NT2/D1 (cell line): ENCODE results near the gene WNT9B.

Experiments used
- DNase-seq: peaks from one replicate; pipeline ENCODE4 v3.0.0-alpha.2; 2011; ENCODE audit warnings: low read depth, low spot score
- H3K27me3 ChIP-seq: 2 replicates; pipeline ENCODE4 v1.6.0; 2011; ENCODE audit warnings: mild to moderate bottlenecking; ENCODE audit not compliant: insufficient read length, insufficient read depth
- H3K36me3 ChIP-seq: 2 replicates; pipeline ENCODE4 v1.6.1; 2011; ENCODE audit warnings: mild to moderate bottlenecking, low read length, mixed read lengths; ENCODE audit not compliant: insufficient read depth, insufficient read length
- H3K4me1 ChIP-seq: 2 replicates; pipeline ENCODE4 v1.5.1; 2011; ENCODE audit not compliant: insufficient read depth, insufficient read length
- H3K4me3 ChIP-seq: 2 replicates; pipeline ENCODE4 v1.5.1; 2011; ENCODE audit warnings: low read depth; ENCODE audit not compliant: insufficient read length
- H3K9ac ChIP-seq: 2 replicates; pipeline ENCODE4 v1.6.0; 2011; ENCODE audit warnings: low read depth; ENCODE audit not compliant: insufficient read length
- H3K9me3 ChIP-seq: 2 replicates; pipeline ENCODE4 v1.5.1; 2011; ENCODE audit warnings: mild to moderate bottlenecking, low read length; ENCODE audit not compliant: insufficient read depth
- SUZ12 ChIP-seq: IDR thresholded peaks from 2 replicates; pipeline ENCODE4 v1.6.1; 2011; ENCODE audit not compliant: insufficient read length, insufficient read depth; ENCODE audit errors: extremely low read depth
- YY1 ChIP-seq: IDR thresholded peaks from 2 replicates; pipeline ENCODE4 v1.6.1; 2011; ENCODE audit not compliant: insufficient read length, insufficient read depth
- ZNF274 ChIP-seq: IDR thresholded peaks from 2 replicates; pipeline ENCODE4 v1.6.1; 2011; ENCODE audit warnings: mild to moderate bottlenecking, low read depth, low read length

Gene WNT9B

GRCh38 chr17:46887717-46888116, 36.3 kb downstream of the WNT9B start:
- H3K9me3 ChIP-seq, result no peaks in the 10 kb centered on the region
- no peak overlapping the region for H3K9ac ChIP-seq

GRCh38 chr17:46888727-46889126, 37.3 kb downstream of the WNT9B start:
- no peak for DNase-seq
- H3K9ac ChIP-seq, result no peak overlapping the region
- peaks cover 3% of the 10 kb centered on the region for H3K4me1 ChIP-seq
- no peak overlapping the region for H3K4me3 ChIP-seq
- TF ChIP-seq ZNF274, result no peak
- TF ChIP-seq SUZ12, result no peak
- no peak for TF ChIP-seq YY1
- H3K27me3 ChIP-seq, result peaks cover 6% of the 10 kb centered on the region
- no peaks in the 10 kb centered on the region for H3K36me3 ChIP-seq
- no peaks in the 10 kb centered on the region for H3K9me3 ChIP-seq

More at GRCh38 chr17:46887717-46888116, 36.3 kb downstream of the WNT9B start:
- Histone ChIP-seq H3K4me1 (peaks cover 3% of the 10 kb centered on the region), H3K27me3 (peaks cover 6% of the 10 kb centered on the region), H3K4me3 (no peak overlapping the region), H3K36me3 (no peaks in the 10 kb centered on the region)
- DNase-seq, result no peak
- TF ChIP-seq YY1, result no peak
- TF ChIP-seq ZNF274, result no peak
- no peak for TF ChIP-seq SUZ12

- H3K9me3 ChIP-seq, result no peaks in the 10 kb centered on the region
- DNase-seq, result no peak
- peaks cover 7% of the 10 kb centered on the region for H3K4me1 ChIP-seq
- no peaks in the 10 kb centered on the region for H3K36me3 ChIP-seq
- H3K27me3 ChIP-seq, result peaks cover 6% of the 10 kb centered on the region
- TF ChIP-seq ZNF274 (no peak), SUZ12 (no peak), YY1 (no peak)
- H3K4me3 ChIP-seq, result no peak overlapping the region
- no peak overlapping the region for H3K9ac ChIP-seq
These were observed 38.1 kb downstream of the WNT9B start for GRCh38 chr17:46889519-46889918.

- TF ChIP-seq SUZ12, result no peak
- TF ChIP-seq ZNF274, result no peak
- no peak for TF ChIP-seq YY1
- Histone ChIP-seq H3K9ac (no peak overlapping the region), H3K4me3 (no peak overlapping the region), H3K27me3 (peaks cover 6% of the 10 kb centered on the region), H3K36me3 (no peaks in the 10 kb centered on the region), H3K4me1 (peaks cover 12% of the 10 kb centered on the region), H3K9me3 (no peaks in the 10 kb centered on the region)
- no peak for DNase-seq
These were observed 38.7 kb downstream of the WNT9B start for GRCh38 chr17:46889992-46890564.

- peaks cover 6% of the 10 kb centered on the region for H3K27me3 ChIP-seq
These were observed 39.3 kb downstream of the WNT9B start for GRCh38 chr17:46890638-46891037.

GRCh38 chr17:46892192-46892703, 40.9 kb downstream of the WNT9B start:
- TF ChIP-seq ZNF274, result no peak
- no peak for TF ChIP-seq SUZ12
- no peak for TF ChIP-seq YY1
- Histone ChIP-seq H3K36me3 (no peaks in the 10 kb centered on the region), H3K4me3 (no peak overlapping the region), H3K4me1 (peaks cover 12% of the 10 kb centered on the region), H3K9ac (no peak overlapping the region), H3K9me3 (no peaks in the 10 kb centered on the region), H3K27me3 (peaks cover 4% of the 10 kb centered on the region)
- DNase-seq, result no peak

More at GRCh38 chr17:46890638-46891037, 39.3 kb downstream of the WNT9B start:
- Histone ChIP-seq H3K4me1 (peaks cover 12% of the 10 kb centered on the region), H3K36me3 (no peaks in the 10 kb centered on the region), H3K4me3 (no peak overlapping the region), H3K9me3 (no peaks in the 10 kb centered on the region), H3K9ac (no peak overlapping the region)
- TF ChIP-seq ZNF274 (no peak), SUZ12 (no peak), YY1 (no peak)
- DNase-seq, result no peak

- peaks cover 6% of the 10 kb centered on the region; the same call in 1 of the 2 replicates for H3K9me3 ChIP-seq
- H3K27me3 ChIP-seq, result peaks cover 4% of the 10 kb centered on the region
- TF ChIP-seq SUZ12 (no peak), YY1 (no peak), ZNF274 (no peak)
- peaks cover 12% of the 10 kb centered on the region for H3K4me1 ChIP-seq
- H3K4me3 ChIP-seq, result no peak overlapping the region
- no peak for DNase-seq
- no peaks in the 10 kb centered on the region for H3K36me3 ChIP-seq
- no peak overlapping the region for H3K9ac ChIP-seq
These were observed 42.6 kb downstream of the WNT9B start for GRCh38 chr17:46894024-46894423.
